ENCODE measurements around the gene MYBPC2.
"Not testable (repeated sequence)": the region's sequence is repeated elsewhere in the genome, so short reads cannot be mapped to it uniquely, and the experiment has no call there.

Gene MYBPC2

GRCh38 chr19:50462970-50463369 is 30.3 kb downstream of the MYBPC2 start:
- no peaks in the 10 kb centered on the region for H3K36me3 Mint-ChIP-seq (ENCODE audit: insufficient read depth)
- H3K27me3 Mint-ChIP-seq = peaks cover 25 to 35% of the 10 kb centered on the region in 2 donors
- ATAC-seq (replicated peaks) (no peak), DNase-seq (no peak)
- H3K9me3 Mint-ChIP-seq = no peaks in the 10 kb centered on the region
- no peak overlapping the region for H3K4me3 Mint-ChIP-seq
- H3K4me1 Mint-ChIP-seq (ENCODE audit: low read depth in 2 of 2) = peaks cover 0 to 2% of the 10 kb centered on the region in 2 donors
- no peak overlapping the region for H3K27ac Mint-ChIP-seq

- peaks cover 0 to 2% of the 10 kb centered on the region in 2 donors for H3K4me1 Mint-ChIP-seq (ENCODE audit: low read depth in 2 of 2)
- DNase-seq = no peak
- no peak for ATAC-seq (replicated peaks)
- no peaks in the 10 kb centered on the region for H3K9me3 Mint-ChIP-seq
- peaks cover 39 to 48% of the 10 kb centered on the region in 2 donors for H3K27me3 Mint-ChIP-seq
- H3K27ac Mint-ChIP-seq = no peak overlapping the region
- no peak overlapping the region for H3K4me3 Mint-ChIP-seq
- no peaks in the 10 kb centered on the region for H3K36me3 Mint-ChIP-seq (ENCODE audit: insufficient read depth)
Measured at GRCh38 chr19:50464348-50464747, 31.7 kb downstream of the MYBPC2 start.

- Mint-ChIP-seq H3K36me3 (ENCODE audit: insufficient read depth) (no peaks in the 10 kb centered on the region), H3K9me3 (no peaks in the 10 kb centered on the region), H3K27ac (no peak overlapping the region), H3K4me1 (ENCODE audit: low read depth in 2 of 2) (peaks cover 0 to 2% of the 10 kb centered on the region in 2 donors), H3K27me3 (peaks cover 35 to 45% of the 10 kb centered on the region in 2 donors), H3K4me3 (no peak overlapping the region)
- no peak for DNase-seq
- no peak for ATAC-seq (replicated peaks)
Measured at GRCh38 chr19:50465000-50465399, 32.3 kb downstream of the MYBPC2 start.

- H3K27ac Mint-ChIP-seq = no peak overlapping the region
- H3K4me1 Mint-ChIP-seq (ENCODE audit: low read depth in 2 of 2) = peaks cover 0 to 2% of the 10 kb centered on the region in 2 donors
- peaks cover 35 to 41% of the 10 kb centered on the region in 2 donors for H3K27me3 Mint-ChIP-seq
- no peak for ATAC-seq (replicated peaks)
- no peak overlapping the region for H3K4me3 Mint-ChIP-seq
- no peaks in the 10 kb centered on the region for H3K9me3 Mint-ChIP-seq
- no peak for DNase-seq
- H3K36me3 Mint-ChIP-seq (ENCODE audit: insufficient read depth) = no peaks in the 10 kb centered on the region
Measured at GRCh38 chr19:50465986-50466705, 33.5 kb downstream of the MYBPC2 start.

GRCh38 chr19:50466706-50467039 is 34.0 kb downstream of the MYBPC2 start:
- H3K4me1 Mint-ChIP-seq (ENCODE audit: low read depth in 2 of 2) = no peaks in the 10 kb centered on the region
- peaks cover 35 to 41% of the 10 kb centered on the region in 2 donors for H3K27me3 Mint-ChIP-seq
- H3K9me3 Mint-ChIP-seq = no peaks in the 10 kb centered on the region
- ATAC-seq (replicated peaks) = no peak
- H3K27ac Mint-ChIP-seq = no peak overlapping the region
- DNase-seq = no peak
- H3K4me3 Mint-ChIP-seq = no peak overlapping the region
- no peaks in the 10 kb centered on the region for H3K36me3 Mint-ChIP-seq (ENCODE audit: insufficient read depth)

GRCh38 chr19:50467566-50467965 is 34.9 kb downstream of the MYBPC2 start:
- Mint-ChIP-seq H3K9me3 (no peaks in the 10 kb centered on the region), H3K27ac (no peak overlapping the region), H3K27me3 (peaks cover 35 to 41% of the 10 kb centered on the region in 2 donors), H3K36me3 (ENCODE audit: insufficient read depth) (no peaks in the 10 kb centered on the region), H3K4me3 (no peak overlapping the region), H3K4me1 (ENCODE audit: low read depth in 2 of 2) (no peaks in the 10 kb centered on the region)
- DNase-seq (no peak), ATAC-seq (replicated peaks) (no peak)

- DNase-seq (no peak), ATAC-seq (replicated peaks) (no peak)
- Mint-ChIP-seq H3K9me3 (no peaks in the 10 kb centered on the region), H3K27me3 (peaks cover 28 to 41% of the 10 kb centered on the region in 2 donors), H3K36me3 (ENCODE audit: insufficient read depth) (no peaks in the 10 kb centered on the region), H3K4me1 (ENCODE audit: low read depth in 2 of 2) (no peaks in the 10 kb centered on the region), H3K4me3 (no peak overlapping the region), H3K27ac (no peak overlapping the region)
Measured at GRCh38 chr19:50468818-50469217, 36.1 kb downstream of the MYBPC2 start.

- peaks cover 39% of the 10 kb centered on the region for H3K36me3 Mint-ChIP-seq (ENCODE audit: insufficient read depth)
- H3K27me3 Mint-ChIP-seq = peaks cover 11 to 14% of the 10 kb centered on the region in 2 donors
- not testable (repeated sequence) for H3K9me3 Mint-ChIP-seq; DNase-seq; H3K4me3 Mint-ChIP-seq; ATAC-seq (replicated peaks)
- H3K27ac Mint-ChIP-seq = peak overlapping the region in 1 of 2 donors; percentile 1
- peaks cover 17 to 18% of the 10 kb centered on the region in 2 donors for H3K4me1 Mint-ChIP-seq (ENCODE audit: low read depth in 2 of 2)
Measured at GRCh38 chr19:50473336-50473735, 40.6 kb downstream of the MYBPC2 start.

GRCh38 chr19:50475101-50475568 is 42.4 kb downstream of the MYBPC2 start:
- ATAC-seq (replicated peaks) = no peak
- H3K4me3 Mint-ChIP-seq = peak overlapping the region; percentile 92 to 98

GRCh38 chr19:50475736-50476223 is 43.1 kb downstream of the MYBPC2 start:
- H3K9me3 Mint-ChIP-seq = peaks cover 0 to 1% of the 10 kb centered on the region in 2 donors
- no peaks in the 10 kb centered on the region for H3K27me3 Mint-ChIP-seq
- H3K36me3 Mint-ChIP-seq (ENCODE audit: insufficient read depth) = peaks cover 46% of the 10 kb centered on the region
- ATAC-seq (replicated peaks) (no peak), DNase-seq (no peak)
- H3K27ac Mint-ChIP-seq = peak overlapping the region; percentile 97 to 98
- peak overlapping the region; percentile 92 to 98 for H3K4me3 Mint-ChIP-seq
- peaks cover 22% of the 10 kb centered on the region in 2 donors for H3K4me1 Mint-ChIP-seq (ENCODE audit: low read depth in 2 of 2)

More at GRCh38 chr19:50475101-50475568, 42.4 kb downstream of the MYBPC2 start:
- Mint-ChIP-seq H3K36me3 (ENCODE audit: insufficient read depth) (peaks cover 43% of the 10 kb centered on the region), H3K4me1 (ENCODE audit: low read depth in 2 of 2) (peaks cover 21 to 22% of the 10 kb centered on the region in 2 donors), H3K27me3 (no peaks in the 10 kb centered on the region), H3K9me3 (peaks cover 0 to 1% of the 10 kb centered on the region in 2 donors), H3K27ac (peak overlapping the region; percentile 97 to 98)
- DNase-seq = no peak

- peak; percentile 93 for ATAC-seq (replicated peaks)
- peaks cover 0 to 1% of the 10 kb centered on the region in 2 donors for H3K9me3 Mint-ChIP-seq
- H3K36me3 Mint-ChIP-seq (ENCODE audit: insufficient read depth) = peaks cover 52% of the 10 kb centered on the region
- peaks cover 22 to 25% of the 10 kb centered on the region in 2 donors for H3K4me1 Mint-ChIP-seq (ENCODE audit: low read depth in 2 of 2)
- peak; percentile 91 to 93 (median 93) for DNase-seq
- H3K27me3 Mint-ChIP-seq = no peaks in the 10 kb centered on the region
- peak within 1 kb of the TSS; percentile 92 to 98 for H3K4me3 Mint-ChIP-seq
- peak within 1 kb of the TSS; percentile 97 to 98 for H3K27ac Mint-ChIP-seq
Measured at GRCh38 chr19:50476224-50476906, 43.7 kb downstream of the MYBPC2 start, which contains the start of the genes EMC10 and GARIN5A. TSS of gene EMC10 (plus strand) at chr19:50476507. CDS start at chr19:50476545, 38 bp downstream. TSS of gene GARIN5A (minus strand) at chr19:50476848. CDS start at chr19:50476388, 460 bp downstream.

GRCh38 chr19:50476907-50477238 is 44.2 kb downstream of the MYBPC2 start:
- no peaks in the 10 kb centered on the region for H3K27me3 Mint-ChIP-seq
- ATAC-seq (replicated peaks) (no peak), DNase-seq (no peak)
- H3K27ac Mint-ChIP-seq = peak overlapping the region; percentile 97 to 98
- peaks cover 22 to 25% of the 10 kb centered on the region in 2 donors for H3K4me1 Mint-ChIP-seq (ENCODE audit: low read depth in 2 of 2)
- peak overlapping the region; percentile 92 to 98 for H3K4me3 Mint-ChIP-seq
- peaks cover 54% of the 10 kb centered on the region for H3K36me3 Mint-ChIP-seq (ENCODE audit: insufficient read depth)
- peaks cover 0 to 1% of the 10 kb centered on the region in 2 donors for H3K9me3 Mint-ChIP-seq

- ATAC-seq (replicated peaks) = no peak
- peaks cover 58% of the 10 kb centered on the region for H3K36me3 Mint-ChIP-seq (ENCODE audit: insufficient read depth)
- DNase-seq = no peak
- peaks cover 0 to 1% of the 10 kb centered on the region in 2 donors for H3K9me3 Mint-ChIP-seq
- peaks cover 22 to 25% of the 10 kb centered on the region in 2 donors for H3K4me1 Mint-ChIP-seq (ENCODE audit: low read depth in 2 of 2)
- peak overlapping the region in 1 of 2 donors; percentile 10 for H3K27ac Mint-ChIP-seq
- H3K27me3 Mint-ChIP-seq = no peaks in the 10 kb centered on the region
- peak overlapping the region; percentile 92 to 98 for H3K4me3 Mint-ChIP-seq
Measured at GRCh38 chr19:50477751-50478515, 45.2 kb downstream of the MYBPC2 start.
